Measurements from ENCODE around the gene ABTB2. TPM values are rescaled to one million over a fixed set of nuclear protein-coding genes. Genes with fewer than 3 reads are reported as not detected.

Gene ABTB2
- total RNA-seq, 1 experiment from 2014 or later = 3.3 TPM

GRCh38 chr11:34245041-34245440, 112.8 kb downstream of the ABTB2 start:
- in situ Hi-C loops (cut with HindIII; ENCODE audit: low pct_unique_long_range_greater_than_20kb, low sequenced_read_pairs) = no loop called here
- DNase-seq (ENCODE audit: low read depth, low spot score) = no peak

DNA sequence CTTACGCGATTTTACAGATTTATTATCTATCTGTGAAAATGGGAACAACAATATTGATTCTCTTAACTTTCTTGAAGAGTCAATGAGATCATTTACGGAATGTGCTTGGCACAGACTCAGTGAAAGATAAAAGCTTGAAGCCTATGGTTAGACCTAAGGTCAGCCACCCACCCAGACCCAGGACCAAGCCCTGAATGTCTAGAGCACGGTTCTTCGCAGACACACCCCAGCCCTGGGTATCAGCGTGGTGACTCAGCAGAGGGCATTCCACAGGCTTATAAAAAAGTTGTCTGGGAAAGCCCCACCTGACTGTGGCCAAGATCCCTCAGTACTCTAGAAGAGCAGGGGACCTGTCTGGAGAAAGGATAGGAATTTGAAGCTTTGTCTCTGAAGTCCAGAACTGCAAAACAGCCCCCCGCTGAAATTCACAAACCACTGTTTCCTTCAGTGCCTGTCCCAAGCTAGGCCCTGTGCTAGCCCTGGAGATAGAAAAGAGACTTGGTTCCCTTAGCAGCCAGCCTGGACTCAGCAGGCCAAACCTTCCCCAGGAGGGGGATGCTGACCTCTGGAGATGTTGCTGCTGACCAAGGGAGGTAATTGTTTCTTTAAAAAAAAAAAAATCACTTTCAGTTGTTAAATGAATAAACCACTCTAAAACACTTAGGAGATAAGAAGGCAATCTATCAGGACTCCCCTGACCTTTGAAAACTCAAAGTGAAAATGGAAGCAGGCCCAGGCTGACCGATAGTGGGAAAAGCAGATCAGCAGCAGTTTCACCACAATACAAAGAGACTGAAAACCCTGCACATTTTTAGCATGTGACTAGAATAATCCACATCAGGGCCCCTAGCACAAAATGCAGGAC, 114.0 kb downstream of the ABTB2 start:
- no peak for DNase-seq (ENCODE audit: low read depth, low spot score)
- in situ Hi-C loops (cut with HindIII; ENCODE audit: low pct_unique_long_range_greater_than_20kb, low sequenced_read_pairs) = no loop called here

- in situ Hi-C loops (cut with HindIII; ENCODE audit: low pct_unique_long_range_greater_than_20kb, low sequenced_read_pairs) = no loop called here
Observed at GRCh38 chr11:34242037-34242625, 115.7 kb downstream of the ABTB2 start.

DNA sequence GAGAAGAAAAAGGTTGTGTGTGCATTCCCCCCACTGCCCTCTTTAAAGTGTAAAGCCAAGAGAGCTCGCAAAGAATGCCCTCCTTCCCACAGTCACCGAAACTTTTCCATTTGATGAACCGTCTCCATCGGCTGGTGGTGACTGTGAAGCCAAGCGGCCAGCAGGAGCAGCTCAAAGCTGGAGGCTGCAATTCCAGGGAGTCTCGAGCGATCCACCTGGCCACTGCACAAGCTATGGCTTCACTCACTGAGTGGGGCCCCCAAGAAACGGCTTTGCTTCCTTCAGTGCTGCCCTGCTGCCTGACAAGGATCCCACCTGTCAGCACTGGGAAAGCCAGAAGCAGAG, 117.7 kb downstream of the ABTB2 start:
- in situ Hi-C loops (cut with HindIII; ENCODE audit: low pct_unique_long_range_greater_than_20kb, low sequenced_read_pairs) = no loop called here

More at GRCh38 chr11:34242037-34242625, 115.7 kb downstream of the ABTB2 start:
- no peak for DNase-seq (ENCODE audit: low read depth, low spot score)

DNA sequence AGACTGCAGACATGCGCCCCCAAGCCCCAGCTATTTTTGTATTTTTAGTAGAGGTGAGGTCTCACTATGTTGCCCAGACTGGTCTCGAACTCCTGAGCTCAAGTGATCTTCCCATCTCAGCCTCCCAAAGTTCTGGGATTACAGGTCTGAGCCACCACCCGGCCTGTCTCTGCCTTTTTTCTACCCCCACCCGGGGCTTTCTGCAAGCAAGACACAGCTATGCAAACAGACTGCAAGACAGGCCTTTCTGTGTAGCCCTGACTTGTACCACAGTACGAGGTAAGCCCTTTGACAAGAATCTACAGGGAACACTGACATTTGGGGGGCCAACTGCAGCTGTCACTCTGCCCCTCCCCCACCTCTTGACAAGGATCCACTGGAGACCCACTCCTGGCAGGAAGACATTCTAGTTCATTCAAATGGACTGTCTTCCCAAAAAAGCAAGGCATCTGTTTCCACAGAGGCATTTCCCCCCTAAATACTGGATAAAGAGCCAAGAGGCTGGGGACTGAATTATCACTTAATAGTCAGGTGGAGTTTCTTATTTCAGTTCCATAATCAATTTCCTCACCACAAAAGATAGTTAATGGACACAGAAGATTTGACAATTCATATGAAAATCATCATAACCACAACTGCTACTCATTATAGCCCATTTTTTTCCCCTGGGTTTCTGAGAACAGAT, 118.2 kb downstream of the ABTB2 start:
- in situ Hi-C loops (cut with HindIII; ENCODE audit: low pct_unique_long_range_greater_than_20kb, low sequenced_read_pairs) = no loop called here
- DNase-seq (ENCODE audit: low read depth, low spot score) = no peak

More for the DNA sequence above, 117.7 kb downstream of the ABTB2 start:
- DNase-seq (ENCODE audit: low read depth, low spot score) = no peak

DNA sequence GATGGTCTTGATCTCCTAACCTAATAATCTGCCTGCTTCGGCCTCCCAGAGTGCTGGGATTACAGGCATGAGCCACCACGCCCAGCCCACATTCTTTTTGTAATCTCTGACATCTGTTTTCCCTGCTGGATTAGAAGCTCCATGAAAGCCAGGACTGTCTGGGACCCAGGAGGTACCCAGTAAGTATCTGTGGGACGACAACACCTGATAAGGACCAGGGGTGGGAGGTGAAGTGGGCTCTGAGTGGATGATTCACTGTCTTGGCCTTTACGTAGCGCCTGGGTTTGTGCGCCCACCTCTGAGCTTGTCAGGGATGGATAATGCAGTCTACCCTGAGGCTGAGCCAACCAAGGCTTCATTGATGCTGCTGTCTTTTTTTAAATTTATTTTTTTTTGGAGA, 118.8 kb downstream of the ABTB2 start:
- in situ Hi-C loops (cut with HindIII; ENCODE audit: low pct_unique_long_range_greater_than_20kb, low sequenced_read_pairs) = no loop called here
- DNase-seq (ENCODE audit: low read depth, low spot score) = no peak

DNA sequence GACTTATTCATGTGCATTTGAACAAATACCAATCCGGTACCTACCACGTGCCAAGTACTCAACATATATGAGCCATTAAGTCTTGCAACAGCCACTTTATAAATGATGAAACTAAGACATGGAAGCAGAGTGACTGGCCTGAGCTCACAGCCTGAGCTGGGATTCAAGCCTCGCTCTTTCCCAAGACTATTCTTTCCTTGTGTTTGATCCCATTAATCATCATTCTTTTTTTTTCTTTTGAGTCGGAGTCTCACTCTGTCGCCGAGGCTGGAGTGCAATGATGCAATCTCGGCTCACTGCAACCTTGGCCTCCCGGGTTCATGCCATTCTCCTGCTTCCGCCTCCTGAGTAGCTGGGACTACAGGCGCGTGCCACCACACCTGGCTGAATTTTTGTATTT, 119.3 kb downstream of the ABTB2 start:
- no peak for DNase-seq (ENCODE audit: low read depth, low spot score)
- in situ Hi-C loops (cut with HindIII; ENCODE audit: low pct_unique_long_range_greater_than_20kb, low sequenced_read_pairs) = no loop called here

DNA sequence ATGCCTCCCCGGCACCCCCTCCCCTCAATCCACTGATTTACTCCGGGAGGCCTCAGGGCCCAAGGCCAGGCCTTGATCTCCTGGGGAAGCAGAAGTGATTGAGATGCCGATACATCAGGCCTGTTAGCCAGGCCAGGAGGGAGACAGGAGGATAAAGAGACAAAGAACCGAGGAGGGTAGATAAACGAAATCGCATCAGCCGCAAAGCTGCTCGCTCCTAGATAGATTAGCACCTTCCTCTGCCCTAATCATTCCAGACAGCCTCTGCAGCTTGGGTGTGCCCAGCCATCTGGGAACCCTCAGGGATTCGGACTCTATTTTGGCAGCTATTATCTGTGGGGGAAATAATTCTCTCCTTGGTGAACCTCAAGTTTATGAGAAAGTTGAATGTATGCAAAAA, 121.2 kb downstream of the ABTB2 start:
- DNase-seq (ENCODE audit: low read depth, low spot score) = no peak
- in situ Hi-C loops (cut with HindIII; ENCODE audit: low pct_unique_long_range_greater_than_20kb, low sequenced_read_pairs) = no loop called here

- in situ Hi-C loops (cut with HindIII; ENCODE audit: low pct_unique_long_range_greater_than_20kb, low sequenced_read_pairs) = no loop called here
- no peak for DNase-seq (ENCODE audit: low read depth, low spot score)
Observed at GRCh38 chr11:34235591-34236071, 122.2 kb downstream of the ABTB2 start.

DNA sequence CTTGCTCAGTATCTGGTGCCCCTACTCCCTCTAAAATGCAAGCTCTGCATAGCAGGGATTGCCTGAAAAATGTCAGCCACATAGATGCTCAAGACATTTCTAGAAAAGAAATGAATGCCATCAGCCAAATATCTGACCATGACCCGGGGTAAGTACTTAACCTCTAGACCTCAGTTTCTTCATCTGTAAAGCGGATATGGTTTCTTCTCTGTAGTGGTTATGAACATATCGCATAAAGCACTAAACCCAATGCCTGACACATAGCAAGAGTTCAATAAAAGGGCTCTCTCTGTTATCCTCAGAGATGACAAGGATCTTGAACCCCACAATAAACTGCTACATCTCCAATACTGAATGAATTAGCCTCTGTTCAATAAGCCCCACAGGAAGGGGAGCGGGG, 122.6 kb downstream of the ABTB2 start:
- in situ Hi-C loops (cut with HindIII; ENCODE audit: low pct_unique_long_range_greater_than_20kb, low sequenced_read_pairs) = no loop called here

GRCh38 chr11:34234086-34234740, 123.6 kb downstream of the ABTB2 start:
- in situ Hi-C loops (cut with HindIII; ENCODE audit: low pct_unique_long_range_greater_than_20kb, low sequenced_read_pairs) = no loop called here
- DNase-seq (ENCODE audit: low read depth, low spot score) = no peak

More for the DNA sequence above, 122.6 kb downstream of the ABTB2 start:
- DNase-seq (ENCODE audit: low read depth, low spot score) = no peak

DNA sequence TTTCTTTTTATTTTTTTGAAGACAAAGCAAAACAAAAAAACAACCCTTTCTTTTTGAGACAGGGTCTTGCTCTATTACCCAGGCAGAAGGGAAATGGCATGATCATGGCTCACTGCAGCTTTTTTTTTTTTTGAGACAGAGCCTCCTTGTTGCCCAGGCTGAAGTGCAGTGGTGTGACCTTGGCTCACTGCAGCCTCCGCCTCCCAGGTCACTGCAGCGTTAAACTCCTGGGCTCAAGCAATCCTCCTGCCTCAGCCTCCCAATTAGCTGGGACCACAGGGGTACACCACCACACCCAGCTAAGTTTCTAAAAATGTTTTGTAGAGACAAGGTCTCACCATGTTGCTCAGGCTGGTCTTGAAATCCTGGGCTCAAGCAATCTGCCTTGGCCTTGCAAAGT, 124.6 kb downstream of the ABTB2 start:
- in situ Hi-C loops (cut with HindIII; ENCODE audit: low pct_unique_long_range_greater_than_20kb, low sequenced_read_pairs) = no loop called here
- DNase-seq (ENCODE audit: low read depth, low spot score) = peak; percentile 59

GRCh38 chr11:34232807-34233206, 125.0 kb downstream of the ABTB2 start:
- in situ Hi-C loops (cut with HindIII; ENCODE audit: low pct_unique_long_range_greater_than_20kb, low sequenced_read_pairs) = no loop called here
- no peak for DNase-seq (ENCODE audit: low read depth, low spot score)

DNA sequence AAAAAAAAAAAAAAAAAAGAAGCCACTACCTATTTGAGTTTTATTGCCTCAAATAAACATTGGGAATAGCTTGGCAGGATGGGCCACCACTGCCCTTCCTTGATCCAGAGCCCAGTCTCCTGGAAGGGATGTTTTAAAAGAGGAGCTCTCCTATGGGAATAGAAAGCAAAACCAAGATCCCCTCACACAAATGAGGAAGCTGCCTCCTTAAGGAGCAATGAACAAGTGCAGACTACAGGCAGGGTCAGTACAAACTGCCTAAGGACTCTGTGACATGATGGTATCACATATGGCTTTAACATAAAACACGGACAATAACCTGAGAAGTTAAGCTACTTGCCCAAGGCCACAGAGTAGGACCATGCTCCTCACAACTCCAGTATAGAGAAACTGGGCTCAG, 131.6 kb downstream of the ABTB2 start:
- in situ Hi-C loops (cut with HindIII; ENCODE audit: low pct_unique_long_range_greater_than_20kb, low sequenced_read_pairs) = no loop called here
- no peak for DNase-seq (ENCODE audit: low read depth, low spot score)

DNA sequence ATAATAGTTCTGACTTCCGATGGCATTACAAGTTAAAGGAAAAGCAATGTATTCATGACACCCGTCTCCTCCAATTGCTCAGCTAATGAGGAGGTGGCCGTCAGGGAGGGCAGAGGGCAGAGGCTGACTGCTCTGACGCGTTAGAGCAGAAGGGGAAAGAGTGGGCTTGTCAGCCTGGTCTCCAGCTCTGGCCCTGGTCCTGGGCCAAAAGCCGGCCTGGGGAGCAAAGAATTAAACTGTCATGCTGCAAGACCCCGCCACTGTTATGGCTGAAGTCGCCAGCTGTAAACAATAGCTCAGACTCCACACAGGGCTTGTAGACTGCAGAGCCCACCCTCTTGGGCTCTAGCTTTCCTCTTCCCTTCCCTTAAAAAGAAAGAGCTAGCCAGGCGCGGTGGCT, 132.7 kb downstream of the ABTB2 start:
- no peak for DNase-seq (ENCODE audit: low read depth, low spot score)
- in situ Hi-C loops (cut with HindIII; ENCODE audit: low pct_unique_long_range_greater_than_20kb, low sequenced_read_pairs) = no loop called here

GRCh38 chr11:34224434-34224966, 133.3 kb downstream of the ABTB2 start:
- in situ Hi-C loops (cut with HindIII; ENCODE audit: low pct_unique_long_range_greater_than_20kb, low sequenced_read_pairs) = no loop called here
- DNase-seq (ENCODE audit: low read depth, low spot score) = no peak

GRCh38 chr11:34223907-34224306, 133.9 kb downstream of the ABTB2 start:
- in situ Hi-C loops (cut with HindIII; ENCODE audit: low pct_unique_long_range_greater_than_20kb, low sequenced_read_pairs) = no loop called here
- no peak for DNase-seq (ENCODE audit: low read depth, low spot score)

All from SK-MEL-5 (cell line).